SJCRH30 (cell line): ENCODE results near the gene ACRV1. TPM values are rescaled to one million over a fixed set of nuclear protein-coding genes. Genes with fewer than 3 reads are reported as not detected.

Experiments used
- DNase-seq, 2 experiments: peaks; one replicate each; pipeline ENCODE4 v3.0.0-alpha.2; 2015 to 2020
- H3K27ac ChIP-seq: fragments of 250-450 bp; sonication (Bioruptor Pico); 2 replicates; pipeline ENCODE4 v1.5.1; 2020; ENCODE audit warnings: mild to moderate bottlenecking, moderate library complexity
- H3K27me3 ChIP-seq: fragments of 250-450 bp; sonication (Bioruptor Pico); 2 replicates; pipeline ENCODE4 v1.5.1; 2020; ENCODE audit warnings: mild to moderate bottlenecking, moderate library complexity
- H3K36me3 ChIP-seq: fragments of 250-450 bp; sonication (Bioruptor Pico); 2 replicates; pipeline ENCODE4 v1.5.1; 2020; ENCODE audit warnings: mild to moderate bottlenecking, moderate library complexity
- H3K4me1 ChIP-seq: fragments of 250-450 bp; sonication (Bioruptor Pico); 2 replicates; pipeline ENCODE4 v1.5.1; 2020; ENCODE audit warnings: mild to moderate bottlenecking, moderate library complexity
- H3K4me3 ChIP-seq: fragments of 250-450 bp; sonication (Bioruptor Pico); 2 replicates; pipeline ENCODE4 v1.5.1; 2020; ENCODE audit warnings: mild to moderate bottlenecking, moderate library complexity
- H3K9me3 ChIP-seq: fragments of 250-450 bp; sonication (Bioruptor Pico); replicated peaks from 2 replicates; pipeline ENCODE4 v1.5.1; 2020; ENCODE audit warnings: mild to moderate bottlenecking, moderate library complexity
- total RNA-seq: library from RNA; depleted of rRNA; stranded (reverse); fragments of >200 nt; shearing (Covaris generic); gene quantifications from 2 replicates; pipeline ENCODE4 v1.2.3, GENCODE V29; 2014

The ACRV1 gene
- total RNA-seq, 1 experiment from 2014 or later = 0.14 TPM

DNA sequence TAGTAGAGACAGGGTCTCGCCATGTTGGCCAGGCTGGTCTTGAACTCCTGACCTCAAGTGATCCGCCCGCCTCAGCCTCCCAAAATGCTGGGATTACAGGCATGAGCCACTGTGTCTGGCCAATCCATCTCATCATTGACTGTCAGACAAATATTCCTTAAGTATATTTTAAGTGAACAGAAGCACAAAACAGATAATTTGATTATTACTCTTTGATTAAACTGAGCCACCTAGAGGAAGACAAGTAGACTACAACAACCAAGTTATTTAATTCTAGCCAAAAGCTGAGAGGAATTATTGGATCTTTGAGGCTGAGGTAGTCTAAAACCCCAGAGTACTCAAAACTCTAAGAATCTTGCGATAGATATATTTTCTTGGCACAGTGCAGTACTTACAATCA, 1.2 kb downstream of the ACRV1 start:
- Histone ChIP-seq H3K9me3 (no peaks in the 10 kb centered on the region), H3K4me1 (no peaks in the 10 kb centered on the region), H3K4me3 (no peak overlapping the region), H3K36me3 (peaks cover 20% of the 10 kb centered on the region), H3K27me3 (no peaks in the 10 kb centered on the region), H3K27ac (no peak overlapping the region)
- DNase-seq = no peak

DNA sequence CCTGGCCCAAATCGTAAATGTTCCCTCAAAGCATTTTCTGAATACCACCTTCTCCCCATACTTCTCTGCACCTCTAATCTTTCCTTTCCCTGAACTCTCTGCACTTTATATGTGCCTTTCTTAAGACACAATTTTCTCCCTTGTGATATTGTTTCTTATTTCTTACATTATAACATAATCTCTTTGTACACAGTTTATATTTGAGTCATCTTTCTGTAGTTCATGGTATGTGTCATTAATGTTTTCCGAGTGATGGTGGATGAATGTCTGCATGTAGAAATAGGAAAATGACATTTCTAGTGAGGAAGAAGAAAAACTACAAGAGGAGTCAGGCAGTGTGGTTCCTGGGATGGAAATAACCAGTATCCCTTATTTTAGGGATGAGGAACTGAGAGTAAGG, 5.5 kb downstream of the ACRV1 start:
- Histone ChIP-seq H3K27ac (no peak overlapping the region), H3K36me3 (peaks cover 22% of the 10 kb centered on the region), H3K27me3 (no peaks in the 10 kb centered on the region), H3K4me1 (no peaks in the 10 kb centered on the region), H3K4me3 (no peak overlapping the region), H3K9me3 (no peaks in the 10 kb centered on the region)
- no peak for DNase-seq

DNA sequence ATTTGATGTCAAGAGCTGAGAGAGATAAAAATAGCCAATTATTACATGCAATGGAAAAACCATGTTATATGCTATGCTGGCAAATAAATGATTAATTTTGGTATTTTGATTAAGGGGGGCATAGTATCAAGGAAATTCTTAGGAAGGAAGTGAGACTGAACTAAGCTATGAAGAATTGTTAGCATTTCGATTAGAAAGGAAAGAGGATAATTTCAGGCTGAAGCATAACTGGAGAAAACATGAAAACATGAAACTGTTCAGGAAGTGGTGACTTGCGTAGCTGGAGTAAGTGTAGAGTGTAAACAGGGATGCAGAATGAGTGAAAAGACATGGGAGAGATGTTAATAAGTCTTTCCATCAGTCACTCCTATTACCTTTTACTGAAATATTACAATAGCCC, 6.4 kb downstream of the ACRV1 start:
- H3K4me3 ChIP-seq = no peak overlapping the region
- DNase-seq = no peak
- no peaks in the 10 kb centered on the region for H3K9me3 ChIP-seq
- H3K27me3 ChIP-seq = no peaks in the 10 kb centered on the region
- peaks cover 22% of the 10 kb centered on the region for H3K36me3 ChIP-seq
- no peak overlapping the region for H3K27ac ChIP-seq
- H3K4me1 ChIP-seq = no peaks in the 10 kb centered on the region

DNA sequence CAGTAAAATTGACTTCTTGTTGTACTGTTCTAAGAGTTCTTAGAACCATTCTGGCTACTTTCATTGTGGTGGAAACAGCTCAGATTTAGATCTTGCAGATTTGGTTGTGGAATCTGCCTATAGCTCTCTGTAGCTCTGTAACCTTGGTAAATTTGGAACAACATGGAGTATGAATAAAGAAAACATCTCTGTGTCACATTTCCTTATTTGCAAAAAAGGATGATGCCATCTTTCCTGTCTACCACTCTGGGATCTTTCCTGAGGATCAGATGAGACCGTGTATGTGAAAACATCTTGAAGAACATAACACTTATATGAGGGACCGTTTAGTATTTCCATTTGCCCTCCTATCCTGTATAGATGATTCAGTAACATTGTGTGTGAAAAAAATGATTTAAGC, 9.1 kb downstream of the ACRV1 start:
- no peaks in the 10 kb centered on the region for H3K9me3 ChIP-seq
- H3K27ac ChIP-seq = no peak overlapping the region
- H3K4me3 ChIP-seq = no peak overlapping the region
- H3K4me1 ChIP-seq = no peaks in the 10 kb centered on the region
- no peaks in the 10 kb centered on the region for H3K27me3 ChIP-seq
- peaks cover 17% of the 10 kb centered on the region for H3K36me3 ChIP-seq
- DNase-seq = no peak

DNA sequence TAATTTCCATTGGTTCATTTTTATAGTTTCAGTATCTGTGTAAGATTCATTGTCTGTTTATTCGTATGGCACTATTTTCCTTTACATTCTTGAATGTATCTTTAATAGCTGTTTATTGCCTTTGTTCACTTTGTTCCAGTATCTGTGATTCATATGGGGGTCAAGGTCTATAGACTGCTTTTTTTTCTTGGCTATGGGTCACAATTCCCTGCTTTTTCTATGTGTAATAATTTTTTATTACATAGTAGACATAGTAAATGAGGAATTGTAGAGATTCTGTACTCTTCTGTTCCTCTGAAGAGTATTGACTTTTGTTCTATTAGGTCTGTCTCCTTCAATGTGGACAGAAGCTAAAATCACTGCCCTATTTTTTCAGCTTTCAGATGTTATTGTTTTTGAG, 10.5 kb downstream of the ACRV1 start:
- H3K27me3 ChIP-seq = no peaks in the 10 kb centered on the region
- no peak for DNase-seq
- peaks cover 13% of the 10 kb centered on the region for H3K36me3 ChIP-seq
- no peak overlapping the region for H3K4me3 ChIP-seq
- no peaks in the 10 kb centered on the region for H3K4me1 ChIP-seq
- no peak overlapping the region for H3K27ac ChIP-seq
- H3K9me3 ChIP-seq = no peaks in the 10 kb centered on the region

DNA sequence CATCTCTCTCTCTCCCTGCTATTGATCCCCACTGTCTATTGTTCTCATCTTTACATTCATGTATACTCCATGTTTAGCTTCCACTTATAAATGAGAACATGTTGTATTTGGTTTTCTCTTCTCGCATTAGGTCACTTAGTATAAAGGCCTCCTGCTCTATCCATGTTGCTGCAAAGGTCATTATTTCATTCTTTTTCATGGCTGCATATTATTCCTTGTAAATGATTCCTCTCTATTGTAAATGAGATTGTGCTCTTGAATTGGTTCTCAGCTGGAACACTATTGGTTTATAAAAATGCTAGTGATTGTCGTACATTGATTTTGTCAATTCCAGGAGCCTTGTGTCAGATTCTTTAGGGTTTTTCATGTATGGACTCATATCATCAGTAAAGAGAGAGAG, 13.5 kb downstream of the ACRV1 start:
- H3K27ac ChIP-seq = no peak overlapping the region
- no peaks in the 10 kb centered on the region for H3K27me3 ChIP-seq
- DNase-seq = no peak
- H3K4me3 ChIP-seq = no peak overlapping the region
- H3K4me1 ChIP-seq = no peaks in the 10 kb centered on the region
- peaks cover 16% of the 10 kb centered on the region for H3K36me3 ChIP-seq
- no peaks in the 10 kb centered on the region for H3K9me3 ChIP-seq

DNA sequence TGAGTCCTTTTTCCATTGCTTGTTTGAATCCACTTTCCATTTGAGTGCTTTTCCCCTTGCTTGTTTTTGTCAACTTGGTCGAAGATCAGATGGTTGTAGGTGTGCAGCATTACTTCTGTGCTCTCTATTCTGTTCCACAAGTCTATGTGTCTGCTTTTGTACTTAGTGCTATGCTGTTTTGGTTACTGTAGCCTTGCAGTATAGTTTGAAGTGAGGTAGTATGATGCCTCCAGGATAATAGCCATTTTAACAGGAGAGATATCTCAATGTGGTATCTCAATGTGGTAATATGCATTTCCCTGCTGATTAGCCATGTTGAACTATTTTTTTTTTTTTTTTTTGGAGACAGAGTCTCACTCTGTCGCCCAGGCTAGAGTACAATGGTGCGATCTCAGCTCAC, 16.7 kb downstream of the ACRV1 start:
- Histone ChIP-seq H3K9me3 (no peaks in the 10 kb centered on the region), H3K36me3 (peaks cover 21% of the 10 kb centered on the region), H3K4me1 (no peaks in the 10 kb centered on the region), H3K4me3 (no peak overlapping the region), H3K27me3 (no peaks in the 10 kb centered on the region), H3K27ac (no peak overlapping the region)
- DNase-seq = no peak

DNA sequence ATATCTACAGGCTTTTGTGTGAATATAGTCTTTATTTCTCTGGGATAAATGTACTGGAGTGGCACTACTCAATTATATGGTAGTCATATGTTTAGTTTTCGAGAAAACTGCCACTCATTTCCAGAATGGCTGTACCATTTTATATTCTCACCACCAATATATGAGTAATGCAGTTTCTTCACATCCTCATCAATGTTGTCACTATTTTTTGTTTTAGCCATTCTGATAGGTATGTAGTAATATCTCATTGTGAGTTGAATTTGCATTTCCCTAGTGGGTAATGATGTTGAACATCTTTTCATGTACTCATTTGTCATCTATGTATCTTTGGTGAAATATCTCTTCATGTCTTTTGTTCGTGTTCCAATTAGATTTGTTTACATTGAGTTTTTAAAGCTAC, 18.0 kb downstream of the ACRV1 start:
- DNase-seq = no peak
- Histone ChIP-seq H3K4me1 (no peaks in the 10 kb centered on the region), H3K9me3 (no peaks in the 10 kb centered on the region), H3K27ac (no peak overlapping the region), H3K4me3 (no peak overlapping the region), H3K36me3 (peaks cover 21% of the 10 kb centered on the region), H3K27me3 (no peaks in the 10 kb centered on the region)

DNA sequence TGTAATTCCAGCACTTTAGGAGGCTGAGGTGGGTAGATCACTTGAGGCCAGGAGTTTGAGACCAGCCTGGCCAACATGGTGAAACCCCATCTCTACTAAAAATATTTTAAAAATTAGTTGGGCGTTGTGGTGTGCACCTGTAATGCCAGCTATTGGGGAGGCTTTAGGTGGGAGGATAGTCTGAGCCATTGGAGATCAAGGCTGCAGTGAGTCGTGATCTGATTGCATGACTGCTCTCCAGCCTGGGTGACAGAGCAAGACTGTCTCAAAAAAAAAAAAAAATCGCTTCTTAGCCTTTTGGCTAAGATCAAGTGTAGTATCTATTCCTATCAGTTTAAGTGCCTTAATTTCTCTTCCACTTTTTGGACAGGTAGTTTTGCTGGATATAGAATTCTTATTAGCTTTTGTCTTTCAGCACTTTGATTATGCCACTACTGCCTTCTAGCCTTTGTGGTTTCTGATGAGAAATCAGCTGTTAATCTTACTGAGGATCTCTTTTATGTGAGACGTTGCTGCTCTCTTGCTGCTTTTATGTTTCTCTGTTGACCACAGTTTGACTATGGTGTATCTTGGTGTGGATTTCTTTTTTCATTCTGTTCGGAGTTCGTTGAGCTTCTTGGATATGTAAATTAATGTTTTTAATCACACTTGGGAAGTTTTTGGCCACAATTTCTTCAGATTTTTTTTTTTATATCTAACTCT, 31.0 kb downstream of the ACRV1 start:
- Histone ChIP-seq H3K27me3 (no peaks in the 10 kb centered on the region), H3K9me3 (no peaks in the 10 kb centered on the region), H3K4me1 (no peaks in the 10 kb centered on the region), H3K27ac (no peak overlapping the region), H3K36me3 (peaks cover 29% of the 10 kb centered on the region), H3K4me3 (no peak overlapping the region)
- DNase-seq = no peak

DNA sequence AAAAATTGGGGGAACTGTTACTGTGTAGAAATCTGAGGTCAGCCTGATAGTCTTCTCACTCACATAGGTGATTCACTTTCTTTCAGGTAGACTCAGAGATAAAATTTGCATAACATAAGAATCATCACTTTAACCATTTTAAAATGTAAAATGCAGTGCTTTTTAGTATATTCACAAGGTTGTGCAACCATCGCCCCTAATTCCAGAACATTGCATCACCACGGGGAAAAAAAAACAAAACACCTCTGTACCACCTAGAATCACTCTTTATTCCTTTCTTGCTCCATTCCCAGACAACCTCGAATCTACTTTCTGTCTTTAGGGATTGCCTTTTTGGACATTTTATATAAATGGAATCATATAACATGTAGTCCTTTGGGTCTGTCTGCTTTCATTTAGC, 34.8 kb downstream of the ACRV1 start:
- H3K27me3 ChIP-seq = no peaks in the 10 kb centered on the region
- H3K27ac ChIP-seq = no peak overlapping the region
- H3K36me3 ChIP-seq = peaks cover 34% of the 10 kb centered on the region
- no peaks in the 10 kb centered on the region for H3K9me3 ChIP-seq
- no peak for DNase-seq
- no peak overlapping the region for H3K4me3 ChIP-seq
- no peaks in the 10 kb centered on the region for H3K4me1 ChIP-seq

DNA sequence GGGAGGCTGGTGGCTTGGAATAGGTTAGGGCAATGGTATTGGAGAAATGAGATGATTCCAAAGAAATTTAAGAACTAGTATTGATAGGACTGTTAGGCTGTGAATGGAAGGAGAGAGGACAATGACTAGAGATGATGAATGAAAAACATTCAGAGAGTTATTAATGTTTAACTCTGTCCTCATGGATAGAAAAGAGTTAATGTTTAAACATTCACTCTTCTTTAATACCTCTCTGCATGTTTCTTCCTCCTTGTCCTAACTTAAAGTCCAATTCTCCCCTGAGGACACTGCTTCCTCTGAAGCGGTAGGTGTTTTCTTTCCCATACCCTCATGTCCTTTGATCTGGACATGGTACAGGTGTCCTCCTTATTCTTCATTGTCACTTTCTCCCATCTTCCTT, 42.3 kb downstream of the ACRV1 start:
- Histone ChIP-seq H3K27me3 (no peaks in the 10 kb centered on the region), H3K36me3 (peaks cover 38% of the 10 kb centered on the region), H3K4me1 (no peaks in the 10 kb centered on the region), H3K9me3 (no peaks in the 10 kb centered on the region), H3K4me3 (no peak overlapping the region), H3K27ac (no peak overlapping the region)
- no peak for DNase-seq

DNA sequence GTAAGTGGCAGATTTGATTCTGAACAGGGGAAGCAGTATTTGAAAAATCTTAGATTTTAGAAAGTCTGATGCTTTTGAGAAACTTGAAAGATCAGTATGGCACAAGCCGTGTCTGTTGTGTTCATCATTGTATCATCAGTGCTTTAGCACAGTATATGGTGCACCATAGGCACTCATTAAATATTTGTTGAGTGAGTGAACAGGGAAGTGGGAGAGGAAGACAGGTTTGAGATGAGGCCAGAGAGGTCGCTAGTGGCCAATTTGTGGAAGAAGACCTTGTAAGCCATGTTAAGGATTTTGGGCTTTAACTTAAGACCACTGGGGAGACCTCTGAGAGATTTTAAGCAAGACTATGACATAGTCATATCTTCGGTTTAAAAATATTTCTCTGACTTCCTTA, 42.8 kb downstream of the ACRV1 start:
- no peak for DNase-seq
- peaks cover 42% of the 10 kb centered on the region for H3K36me3 ChIP-seq
- H3K9me3 ChIP-seq = no peaks in the 10 kb centered on the region

DNA sequence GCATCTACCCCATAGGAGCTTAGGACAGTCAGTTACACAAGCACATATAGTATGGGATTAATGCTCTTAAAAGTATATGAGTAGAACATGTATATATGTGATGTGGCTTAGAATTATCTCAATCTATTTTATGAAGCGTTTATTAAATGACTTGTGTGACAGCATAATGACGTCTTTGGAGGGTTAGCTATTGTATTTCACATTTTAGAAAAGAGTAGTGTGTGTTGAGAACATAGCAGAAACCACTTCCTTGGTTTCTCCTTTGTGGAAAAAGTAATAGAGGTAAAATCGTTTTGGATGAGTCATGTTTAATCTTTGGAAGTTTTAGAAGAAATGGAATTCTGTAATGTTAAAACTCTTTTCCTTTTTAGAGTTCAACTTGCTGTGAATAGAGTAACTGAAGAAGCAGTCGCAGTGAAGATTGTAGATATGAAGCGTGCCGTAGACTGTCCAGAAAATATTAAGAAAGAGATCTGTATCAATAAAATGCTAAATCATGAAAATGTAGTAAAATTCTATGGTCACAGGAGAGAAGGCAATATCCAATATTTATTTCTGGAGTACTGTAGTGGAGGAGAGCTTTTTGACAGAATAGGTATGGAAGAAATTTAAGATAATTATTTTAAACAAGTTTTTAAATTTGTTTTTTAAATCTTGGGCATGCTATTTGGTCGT, 53.3 kb downstream of the ACRV1 start:
- Histone ChIP-seq H3K27me3 (no peaks in the 10 kb centered on the region), H3K27ac (no peak overlapping the region; the same call in 1 of the 2 replicates), H3K4me1 (no peaks in the 10 kb centered on the region), H3K9me3 (no peaks in the 10 kb centered on the region), H3K36me3 (peaks cover 22% of the 10 kb centered on the region), H3K4me3 (peak overlapping the region; percentile 63)
- DNase-seq = no peak

More for the DNA sequence above, 42.8 kb downstream of the ACRV1 start:
- no peak overlapping the region for H3K4me3 ChIP-seq
- no peak overlapping the region for H3K27ac ChIP-seq
- no peaks in the 10 kb centered on the region for H3K4me1 ChIP-seq
- H3K27me3 ChIP-seq = no peaks in the 10 kb centered on the region

DNA sequence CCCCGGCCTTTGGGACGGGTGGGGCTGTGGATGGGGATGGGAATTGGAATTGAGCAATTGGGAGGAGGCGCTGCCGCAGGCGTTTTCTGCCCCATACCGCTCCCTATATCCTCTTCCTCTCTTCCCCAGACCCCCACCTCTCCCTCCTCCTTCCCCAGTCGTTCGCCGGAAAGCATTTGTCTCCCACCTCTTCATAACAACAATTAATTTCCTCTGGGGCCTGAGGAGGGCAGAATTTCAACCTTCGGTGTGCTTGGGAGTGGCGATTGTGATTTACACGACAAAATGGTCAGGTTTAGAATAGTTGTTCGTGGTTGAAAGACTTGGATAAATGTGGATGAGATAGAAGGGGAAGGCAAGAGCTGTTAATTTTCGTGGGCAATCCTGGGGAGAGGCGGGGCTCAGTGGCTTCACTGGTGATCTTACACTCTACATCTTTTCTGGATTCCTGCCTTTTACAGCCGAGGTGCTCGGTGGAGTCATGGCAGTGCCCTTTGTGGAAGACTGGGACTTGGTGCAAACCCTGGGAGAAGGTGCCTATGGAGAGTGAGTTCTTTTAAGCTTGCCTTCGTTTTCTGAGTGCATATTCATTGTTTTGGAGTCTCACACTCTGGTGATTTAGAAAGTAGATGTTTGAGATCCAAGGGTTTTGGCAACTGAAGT, 54.2 kb downstream of the ACRV1 start:
- peak overlapping the region; percentile 84 for H3K27ac ChIP-seq
- peak overlapping the region; percentile 63 for H3K4me3 ChIP-seq
- H3K27me3 ChIP-seq = no peaks in the 10 kb centered on the region
- 0 out of 2 replicates have a peak, but pooled peaks cover 3% of the 10 kb centered on the region for H3K4me1 ChIP-seq
- peak; percentile 86 to 90 for DNase-seq
- peaks cover 25% of the 10 kb centered on the region for H3K36me3 ChIP-seq
- no peaks in the 10 kb centered on the region for H3K9me3 ChIP-seq

DNA sequence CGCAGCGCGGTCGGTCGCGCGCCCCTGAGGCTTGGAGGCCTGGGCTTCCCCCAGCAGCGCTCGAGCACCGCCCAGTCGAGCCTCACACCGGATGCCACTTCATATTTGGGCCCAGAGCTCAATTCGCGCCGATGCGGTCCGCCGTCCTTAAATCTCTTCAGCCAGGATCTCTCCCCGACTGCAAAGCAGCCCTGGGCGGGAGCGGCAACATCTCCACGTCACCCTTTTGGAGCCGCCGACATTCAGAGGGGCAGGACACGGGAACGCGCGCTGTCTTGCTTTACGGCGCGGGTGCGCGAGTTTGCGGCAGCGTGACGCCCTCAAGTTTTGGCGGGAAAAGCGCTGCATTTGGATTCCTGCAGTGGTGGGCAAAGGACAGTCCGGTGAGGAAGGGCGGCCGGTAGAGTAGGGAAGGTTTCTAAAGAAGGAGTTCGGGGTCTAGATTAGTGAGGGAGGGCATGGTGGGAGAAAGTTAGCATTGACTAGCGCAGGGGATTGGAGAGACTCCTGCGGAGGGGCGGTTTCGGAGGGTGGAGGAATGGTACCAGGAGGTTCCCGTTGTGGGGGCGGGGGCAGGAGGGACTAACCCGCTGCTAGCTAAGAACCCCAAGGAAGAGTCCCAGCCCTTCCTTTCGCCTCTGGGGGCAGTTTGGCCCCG, 54.9 kb downstream of the ACRV1 start:
- Histone ChIP-seq H3K27ac (peak overlapping the region; percentile 84), H3K27me3 (no peaks in the 10 kb centered on the region), H3K4me1 (0 out of 2 replicates have a peak, but pooled peaks cover 3% of the 10 kb centered on the region), H3K9me3 (no peaks in the 10 kb centered on the region), H3K4me3 (peak overlapping the region; percentile 63), H3K36me3 (peaks cover 26% of the 10 kb centered on the region)
- peak; percentile 87 to 91 for DNase-seq
